CD4-positive, alpha-beta T cell treated with Interleukin-17A for 1 hour (primary cell): ENCODE data around the gene NLRC5.
"Not testable (repeated sequence)": the region's sequence is repeated elsewhere in the genome, so short reads cannot be mapped to it uniquely, and the experiment has no call there.

ENCODE experiments used
- DNase-seq: peaks from one replicate; pipeline ENCODE4 v3.0.0-alpha.2; 2020

Gene NLRC5

GRCh38 chr16:57083485-57084126, 94.2 kb downstream of the NLRC5 start:
- no peak for DNase-seq

- peak; percentile 85 for DNase-seq
Measured at GRCh38 chr16:57084257-57084770, 95.0 kb downstream of the NLRC5 start.

- no peak for DNase-seq
Measured at GRCh38 chr16:57084996-57085395, 95.6 kb downstream of the NLRC5 start.

GRCh38 chr16:57087003-57087402, 97.6 kb downstream of the NLRC5 start:
- DNase-seq, result no peak

GRCh38 chr16:57089406-57089805, 100.0 kb downstream of the NLRC5 start:
- DNase-seq, result no peak

- no peak for DNase-seq
Measured at GRCh38 chr16:57091200-57091974, 102.0 kb downstream of the NLRC5 start.

- DNase-seq, result no peak
Measured at GRCh38 chr16:57091975-57092785, 102.8 kb downstream of the NLRC5 start, which contains the start of gene CPNE2. Gene CPNE2, plus strand, starts transcription at chr16:57092583. Its CDS starts 18,160 bp downstream, at chr16:57110743.

GRCh38 chr16:57092786-57093411, 103.5 kb downstream of the NLRC5 start:
- peak; percentile 43 for DNase-seq

- DNase-seq, result no peak
Measured at GRCh38 chr16:57093666-57094564, 104.6 kb downstream of the NLRC5 start.

GRCh38 chr16:57094911-57095310, 105.6 kb downstream of the NLRC5 start:
- no peak for DNase-seq

- DNase-seq, result no peak
Measured at GRCh38 chr16:57096192-57096591, 106.8 kb downstream of the NLRC5 start.

- DNase-seq, result no peak
Measured at GRCh38 chr16:57096793-57097192, 107.4 kb downstream of the NLRC5 start.

- no peak for DNase-seq
Measured at GRCh38 chr16:57098188-57098841, 109.0 kb downstream of the NLRC5 start.

- DNase-seq, result not testable (repeated sequence)
Measured at GRCh38 chr16:57099965-57100364, 110.6 kb downstream of the NLRC5 start.

GRCh38 chr16:57100445-57100844, 111.1 kb downstream of the NLRC5 start:
- DNase-seq, result no peak

- DNase-seq, result no peak
Measured at GRCh38 chr16:57102888-57103851, 113.8 kb downstream of the NLRC5 start.

GRCh38 chr16:57104706-57105105, 115.3 kb downstream of the NLRC5 start:
- no peak for DNase-seq

- no peak for DNase-seq
Measured at GRCh38 chr16:57105184-57105583, 115.8 kb downstream of the NLRC5 start.

- DNase-seq, result no peak
Measured at GRCh38 chr16:57106767-57107166, 117.4 kb downstream of the NLRC5 start.
